ENCODE data around the gene KIAA2012. TPM values are rescaled to one million over a fixed set of nuclear protein-coding genes. Genes with fewer than 3 reads are reported as not detected.
A peak's percentile ranks its signal among the peaks of the same experiment; 100 is the strongest.

Gene KIAA2012
- total RNA-seq = not detected

- no peak within 1 kb of the TSS for H3K4me3 Mint-ChIP-seq
- DNase-seq = no peak
- intact Hi-C loops (cut with micrococcal nuclease) = no loop called here
- H3K27ac Mint-ChIP-seq = no peak within 1 kb of the TSS
- no peaks in the 10 kb centered on the region for H3K4me1 Mint-ChIP-seq (ENCODE audit: low read depth)
- CTCF ChIA-PET = interaction anchor here (0.6 to 0.7 kb wide), 2 partner anchors 15 to 68 kb away, joined by 3 read pairs; no protein-coding TSS in a partner anchor
- H3K27me3 Mint-ChIP-seq (ENCODE audit: low read depth) = no peaks in the 10 kb centered on the region
- H3K36me3 Mint-ChIP-seq (ENCODE audit: low read depth) = no peaks in the 10 kb centered on the region
- no peaks in the 10 kb centered on the region for H3K9me3 Mint-ChIP-seq
These were observed at the start of gene KIAA2012 for GRCh38 chr2:202072737-202073401. Gene KIAA2012 (plus strand): TSS chr2:202073255. CDS start chr2:202073628, 373 bp downstream.

- Mint-ChIP-seq H3K9me3 (no peaks in the 10 kb centered on the region), H3K36me3 (ENCODE audit: low read depth) (no peaks in the 10 kb centered on the region), H3K4me3 (no peak overlapping the region), H3K27ac (no peak overlapping the region), H3K4me1 (ENCODE audit: low read depth) (no peaks in the 10 kb centered on the region), H3K27me3 (ENCODE audit: low read depth) (peaks cover 2% of the 10 kb centered on the region)
- CTCF ChIA-PET = no interaction called here
- DNase-seq = no peak
- intact Hi-C loops (cut with micrococcal nuclease) = no loop called here
These were observed 49.2 kb upstream of the KIAA2012 start for GRCh38 chr2:202023904-202024266.

GRCh38 chr2:202024871-202025270 lies 48.2 kb upstream of the KIAA2012 start:
- intact Hi-C loops (cut with micrococcal nuclease) = no loop called here
- Mint-ChIP-seq H3K27ac (no peak overlapping the region), H3K36me3 (ENCODE audit: low read depth) (no peaks in the 10 kb centered on the region), H3K4me1 (ENCODE audit: low read depth) (no peaks in the 10 kb centered on the region), H3K9me3 (no peaks in the 10 kb centered on the region), H3K27me3 (ENCODE audit: low read depth) (peaks cover 2% of the 10 kb centered on the region), H3K4me3 (no peak overlapping the region)
- no peak for DNase-seq
- CTCF ChIA-PET = no interaction called here

GRCh38 chr2:202025816-202026215 lies 47.2 kb upstream of the KIAA2012 start:
- H3K9me3 Mint-ChIP-seq = no peaks in the 10 kb centered on the region
- H3K36me3 Mint-ChIP-seq (ENCODE audit: low read depth) = no peaks in the 10 kb centered on the region
- H3K27me3 Mint-ChIP-seq (ENCODE audit: low read depth) = peaks cover 2% of the 10 kb centered on the region
- H3K27ac Mint-ChIP-seq = no peak overlapping the region
- no peaks in the 10 kb centered on the region for H3K4me1 Mint-ChIP-seq (ENCODE audit: low read depth)
- no peak for DNase-seq
- CTCF ChIA-PET = no interaction called here
- intact Hi-C loops (cut with micrococcal nuclease) = no loop called here
- H3K4me3 Mint-ChIP-seq = no peak overlapping the region

GRCh38 chr2:202026507-202026906 lies 46.5 kb upstream of the KIAA2012 start:
- H3K4me3 Mint-ChIP-seq = no peak overlapping the region
- H3K9me3 Mint-ChIP-seq = no peaks in the 10 kb centered on the region
- H3K27me3 Mint-ChIP-seq (ENCODE audit: low read depth) = peaks cover 3% of the 10 kb centered on the region
- no peak for DNase-seq
- intact Hi-C loops (cut with micrococcal nuclease) = no loop called here
- CTCF ChIA-PET = no interaction called here
- H3K27ac Mint-ChIP-seq = no peak overlapping the region
- H3K4me1 Mint-ChIP-seq (ENCODE audit: low read depth) = no peaks in the 10 kb centered on the region
- H3K36me3 Mint-ChIP-seq (ENCODE audit: low read depth) = no peaks in the 10 kb centered on the region

- CTCF ChIA-PET = no interaction called here
- Mint-ChIP-seq H3K4me3 (no peak overlapping the region), H3K27me3 (ENCODE audit: low read depth) (peaks cover 13% of the 10 kb centered on the region), H3K4me1 (ENCODE audit: low read depth) (peaks cover 12% of the 10 kb centered on the region), H3K9me3 (no peaks in the 10 kb centered on the region), H3K27ac (no peak overlapping the region), H3K36me3 (ENCODE audit: low read depth) (no peaks in the 10 kb centered on the region)
- DNase-seq = no peak
- intact Hi-C loops (cut with micrococcal nuclease) = loop anchor here (5.0 to 10.0 kb wide), 5 partner anchors 237 to 884 kb away; partner anchors contain the start of genes CARF, NOP58, STRADB and TRAK2
These were observed 42.4 kb upstream of the KIAA2012 start for GRCh38 chr2:202030691-202031090.

- DNase-seq = no peak
- CTCF ChIA-PET = interaction anchor here (0.6 kb wide), 1 partner anchor 129 kb away, joined by 3 read pairs; no protein-coding TSS in a partner anchor
- H3K4me1 Mint-ChIP-seq (ENCODE audit: low read depth) = peaks cover 12% of the 10 kb centered on the region
- H3K4me3 Mint-ChIP-seq = no peak overlapping the region
- intact Hi-C loops (cut with micrococcal nuclease) = loop anchor here (5.0 to 10.0 kb wide), 5 partner anchors 236 to 883 kb away; partner anchors contain the start of genes CARF, NOP58, STRADB and TRAK2
- H3K36me3 Mint-ChIP-seq (ENCODE audit: low read depth) = no peaks in the 10 kb centered on the region
- H3K27me3 Mint-ChIP-seq (ENCODE audit: low read depth) = peaks cover 13% of the 10 kb centered on the region
- no peaks in the 10 kb centered on the region for H3K9me3 Mint-ChIP-seq
- H3K27ac Mint-ChIP-seq = no peak overlapping the region
These were observed 41.7 kb upstream of the KIAA2012 start for GRCh38 chr2:202031246-202031951.

GRCh38 chr2:202032846-202033316 lies 40.2 kb upstream of the KIAA2012 start:
- Mint-ChIP-seq H3K4me3 (peak overlapping the region; percentile 78), H3K27me3 (ENCODE audit: low read depth) (peaks cover 16% of the 10 kb centered on the region), H3K9me3 (no peaks in the 10 kb centered on the region), H3K4me1 (ENCODE audit: low read depth) (peaks cover 12% of the 10 kb centered on the region), H3K27ac (no peak overlapping the region), H3K36me3 (ENCODE audit: low read depth) (no peaks in the 10 kb centered on the region)
- intact Hi-C loops (cut with micrococcal nuclease) = loop anchor here (1.0 to 10.0 kb wide), 10 partner anchors 68 to 1206 kb away; partner anchors contain the start of genes BMPR2, CARF, CYP20A1 and NOP58
- CTCF ChIA-PET = no interaction called here
- peak; percentile 34 for DNase-seq

- CTCF ChIA-PET = interaction anchor here (0.5 kb wide), 1 partner anchor 1223 kb away, joined by 3 read pairs; no protein-coding TSS in a partner anchor
- peak; percentile 90 for DNase-seq
- Mint-ChIP-seq H3K9me3 (no peaks in the 10 kb centered on the region), H3K4me3 (peak within 1 kb of the TSS; percentile 79), H3K27me3 (ENCODE audit: low read depth) (peaks cover 18% of the 10 kb centered on the region), H3K36me3 (ENCODE audit: low read depth) (no peaks in the 10 kb centered on the region), H3K4me1 (ENCODE audit: low read depth) (peaks cover 12% of the 10 kb centered on the region), H3K27ac (no peak within 1 kb of the TSS)
- intact Hi-C loops (cut with micrococcal nuclease) = loop anchor here (1.0 to 10.0 kb wide), 11 partner anchors 69 to 1205 kb away; partner anchors contain the start of genes BMPR2, CARF, CYP20A1 and NOP58
These were observed 39.5 kb upstream of the KIAA2012 start, which contains the start of gene FZD7 for GRCh38 chr2:202033317-202034248. Gene FZD7 (plus strand): TSS chr2:202033855. CDS start chr2:202034648, 793 bp downstream.

- H3K36me3 Mint-ChIP-seq (ENCODE audit: low read depth) = no peaks in the 10 kb centered on the region
- intact Hi-C loops (cut with micrococcal nuclease) = loop anchor here (2.0 to 10.0 kb wide), 6 partner anchors 144 to 880 kb away; partner anchors contain the start of genes CARF, NOP58, STRADB and TRAK2
- peak overlapping the region; percentile 79 for H3K4me3 Mint-ChIP-seq
- CTCF ChIA-PET = no interaction called here
- no peak overlapping the region for H3K27ac Mint-ChIP-seq
- H3K9me3 Mint-ChIP-seq = no peaks in the 10 kb centered on the region
- peaks cover 12% of the 10 kb centered on the region for H3K4me1 Mint-ChIP-seq (ENCODE audit: low read depth)
- DNase-seq = peak; percentile 41
- H3K27me3 Mint-ChIP-seq (ENCODE audit: low read depth) = peaks cover 25% of the 10 kb centered on the region
These were observed 38.6 kb upstream of the KIAA2012 start for GRCh38 chr2:202034249-202035088.

All from activated naive CD4-positive, alpha-beta T cell treated with anti-CD3 and anti-CD28 coated beads for 36 hours (primary cell).